ENCODE measurements around the gene TGFB1. TPM values are rescaled to one million over a fixed set of nuclear protein-coding genes. Genes with fewer than 3 reads are reported as not detected.
A peak's percentile ranks its signal among the peaks of the same experiment; 100 is the strongest.
"Not testable (repeated sequence)": the region's sequence is repeated elsewhere in the genome, so short reads cannot be mapped to it uniquely, and the experiment has no call there.

Gene TGFB1
- total RNA-seq, 1 experiment from 2014 or later: 30.1 TPM

DNA sequence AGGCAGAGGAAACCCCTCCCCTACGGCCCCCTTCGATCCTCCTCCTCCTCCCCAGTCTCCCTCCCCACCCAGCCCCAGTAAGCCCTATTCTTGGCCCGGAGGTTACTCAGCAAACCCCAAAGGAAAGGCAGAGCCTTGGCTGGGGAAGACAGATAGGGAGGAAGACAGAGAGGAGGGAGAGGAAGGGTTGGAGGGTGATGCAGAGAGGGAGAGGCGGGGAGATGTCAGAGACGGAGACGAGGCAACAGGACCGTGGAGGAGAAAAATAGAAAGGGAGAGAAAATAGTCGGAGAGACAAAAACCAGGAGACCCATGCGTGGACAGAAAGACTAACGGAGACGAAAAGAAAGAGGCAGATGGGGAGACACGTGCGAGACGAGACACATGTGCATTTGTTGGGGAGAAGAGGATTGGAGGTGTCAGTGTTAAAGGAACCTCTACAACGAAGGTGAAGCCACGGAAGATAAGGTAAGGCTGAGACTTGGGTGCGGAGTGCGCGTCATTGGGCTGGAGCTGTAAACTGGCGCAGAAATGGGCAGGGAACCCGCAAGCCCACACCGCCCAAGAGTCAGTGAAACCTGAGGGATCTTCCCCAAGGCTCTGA is 2.9 kb downstream of the TGFB1 start:
- no peaks in the 10 kb centered on the region for H4K20me1 ChIP-seq (ENCODE audit: control insufficient read depth, insufficient read depth, insufficient read length)
- Mint-ChIP-seq H3K27me3 (ENCODE audit: low read depth) (peaks cover 39% of the 10 kb centered on the region), H3K4me1 (peaks cover 20 to 22% of the 10 kb centered on the region in 2 experiments), H3K36me3 (ENCODE audit: insufficient read depth in 1 of 3, low read depth in 3 of 3) (peaks cover 0 to 25% (median 5%) of the 10 kb centered on the region in 3 experiments; a peak in 4 of 7 replicates), H3K27ac (no peak overlapping the region), H3K4me3 (peak overlapping the region; percentile 75 to 78), H3K9me3 (no peaks in the 10 kb centered on the region; a peak in 1 of 5 replicates)
- H2BK120ac ChIP-seq (ENCODE audit: low read depth, low read length, poor library complexity, severe bottlenecking): no peak overlapping the region
- no peak overlapping the region for H3K14ac ChIP-seq (ENCODE audit: insufficient read depth, low read length)
- no peak overlapping the region for H3T11ph ChIP-seq (ENCODE audit: low read length)
- H2BK15ac ChIP-seq (ENCODE audit: low read depth, low read length): no peak overlapping the region
- H3K56ac ChIP-seq (ENCODE audit: insufficient read length, low read depth, low read length): no peak overlapping the region
- H2BK5ac ChIP-seq (ENCODE audit: insufficient read length, low read length): no peak overlapping the region
- no peak overlapping the region for H2BK20ac ChIP-seq (ENCODE audit: low read depth, low read length, poor library complexity, severe bottlenecking)
- no peak overlapping the region for H3K4ac ChIP-seq (ENCODE audit: low read depth, low read length)
- H2BK12ac ChIP-seq (ENCODE audit: insufficient read length, low read depth, low read length): no peak overlapping the region
- no peak overlapping the region for H2AFZ ChIP-seq (ENCODE audit: low read length)
- peaks cover 26% of the 10 kb centered on the region for H3K23me2 ChIP-seq (ENCODE audit: insufficient read length, low read depth, low read length, poor library complexity, severe bottlenecking)
- no peak overlapping the region for H4K8ac ChIP-seq (replicated peaks; ENCODE audit: insufficient read length, low read depth, low read length)
- no peak overlapping the region for H3K23ac ChIP-seq (ENCODE audit: insufficient read length, low read depth, low read length)
- H3K79me2 ChIP-seq (ENCODE audit: insufficient read depth, low read length): no peaks in the 10 kb centered on the region
- no peak overlapping the region for H3K18ac ChIP-seq (ENCODE audit: insufficient read length, low read depth, low read length)
- no peak overlapping the region for H2AK5ac ChIP-seq (ENCODE audit: insufficient read length, low read length)
- no peak overlapping the region for H3K9ac ChIP-seq (ENCODE audit: extremely low read depth, insufficient read length, low read length)
- H3K27me3 ChIP-seq (ENCODE audit: insufficient read depth, low read length): peaks cover 10% of the 10 kb centered on the region; the same call in 1 of the 2 replicates
- no peak overlapping the region for H4K5ac ChIP-seq (ENCODE audit: insufficient read length, low read depth, low read length)
- no peak overlapping the region for H4K91ac ChIP-seq (ENCODE audit: insufficient read length, low read depth, low read length)
- TF ChIP-seq, protein P1, sequence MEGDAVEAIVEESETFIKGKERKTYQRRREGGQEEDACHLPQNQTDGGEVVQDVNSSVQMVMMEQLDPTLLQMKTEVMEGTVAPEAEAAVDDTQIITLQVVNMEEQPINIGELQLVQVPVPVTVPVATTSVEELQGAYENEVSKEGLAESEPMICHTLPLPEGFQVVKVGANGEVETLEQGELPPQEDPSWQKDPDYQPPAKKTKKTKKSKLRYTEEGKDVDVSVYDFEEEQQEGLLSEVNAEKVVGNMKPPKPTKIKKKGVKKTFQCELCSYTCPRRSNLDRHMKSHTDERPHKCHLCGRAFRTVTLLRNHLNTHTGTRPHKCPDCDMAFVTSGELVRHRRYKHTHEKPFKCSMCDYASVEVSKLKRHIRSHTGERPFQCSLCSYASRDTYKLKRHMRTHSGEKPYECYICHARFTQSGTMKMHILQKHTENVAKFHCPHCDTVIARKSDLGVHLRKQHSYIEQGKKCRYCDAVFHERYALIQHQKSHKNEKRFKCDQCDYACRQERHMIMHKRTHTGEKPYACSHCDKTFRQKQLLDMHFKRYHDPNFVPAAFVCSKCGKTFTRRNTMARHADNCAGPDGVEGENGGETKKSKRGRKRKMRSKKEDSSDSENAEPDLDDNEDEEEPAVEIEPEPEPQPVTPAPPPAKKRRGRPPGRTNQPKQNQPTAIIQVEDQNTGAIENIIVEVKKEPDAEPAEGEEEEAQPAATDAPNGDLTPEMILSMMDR (conservative IDR thresholded peaks at IDR 0.05): no peak
- no peaks in the 10 kb centered on the region for H3K9me3 ChIP-seq (ENCODE audit: control insufficient read depth, low read depth, low read length)
- H3K27ac ChIP-seq (ENCODE audit: insufficient read length, low read depth, low read length): no peak overlapping the region
- H3K4me2 ChIP-seq (ENCODE audit: insufficient read depth, insufficient read length, low read length): peak overlapping the region; percentile 63
- H3K79me1 ChIP-seq (ENCODE audit: insufficient read depth, low read depth, low read length, poor library complexity, severe bottlenecking): no peaks in the 10 kb centered on the region
- peak; percentile 32 for DNase-seq
- WGBS (ENCODE audit: extremely low coverage, insufficient read length, low lambda C conversion rate): no CpG with 5 or more reads among the region's 22 CpGs
- no peaks in the 10 kb centered on the region; the same call in 1 of the 2 replicates for H3K4me1 ChIP-seq (ENCODE audit: insufficient read depth, low read length)

DNA sequence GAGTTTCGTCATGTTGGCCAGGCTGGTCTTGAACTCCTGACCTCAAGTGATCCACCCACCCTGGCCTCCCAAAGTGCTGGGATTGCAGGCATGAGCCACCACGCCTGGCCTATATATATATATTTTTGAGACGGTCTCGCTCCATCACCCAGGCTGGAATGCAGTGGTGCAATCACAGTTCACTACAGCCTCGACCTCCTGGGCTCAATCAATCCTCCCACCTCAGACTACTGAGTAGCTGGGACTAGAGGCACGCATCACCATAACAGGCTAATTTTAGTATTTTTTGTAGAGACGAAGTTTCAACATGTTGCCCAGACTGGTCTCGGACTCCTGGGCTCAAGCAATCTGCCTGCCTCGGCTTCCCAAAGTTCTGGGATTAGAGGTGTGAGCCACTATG is 6.8 kb downstream of the TGFB1 start:
- not testable (repeated sequence) for H3K23ac ChIP-seq (ENCODE audit: insufficient read length, low read depth, low read length); H2BK15ac ChIP-seq (ENCODE audit: low read depth, low read length); H2BK20ac ChIP-seq (ENCODE audit: low read depth, low read length, poor library complexity, severe bottlenecking); H3K9ac ChIP-seq (ENCODE audit: extremely low read depth, insufficient read length, low read length); H2AK5ac ChIP-seq (ENCODE audit: insufficient read length, low read length); H3K14ac ChIP-seq (ENCODE audit: insufficient read depth, low read length); H3T11ph ChIP-seq (ENCODE audit: low read length); H3K79me1 ChIP-seq (ENCODE audit: insufficient read depth, low read depth, low read length, poor library complexity, severe bottlenecking); H3K4ac ChIP-seq (ENCODE audit: low read depth, low read length); H3K27ac ChIP-seq (ENCODE audit: insufficient read length, low read depth, low read length); H2AFZ ChIP-seq (ENCODE audit: low read length); H2BK5ac ChIP-seq (ENCODE audit: insufficient read length, low read length); H3K4me3 Mint-ChIP-seq; H3K27me3 ChIP-seq (ENCODE audit: insufficient read depth, low read length); H4K20me1 ChIP-seq (ENCODE audit: control insufficient read depth, insufficient read depth, insufficient read length); H3K56ac ChIP-seq (ENCODE audit: insufficient read length, low read depth, low read length); H3K4me1 ChIP-seq (ENCODE audit: insufficient read depth, low read length); DNase-seq; H4K5ac ChIP-seq (ENCODE audit: insufficient read length, low read depth, low read length); H4K8ac ChIP-seq (replicated peaks; ENCODE audit: insufficient read length, low read depth, low read length); H4K91ac ChIP-seq (ENCODE audit: insufficient read length, low read depth, low read length); H3K9me3 ChIP-seq (ENCODE audit: control insufficient read depth, low read depth, low read length); H3K4me2 ChIP-seq (ENCODE audit: insufficient read depth, insufficient read length, low read length); H2BK12ac ChIP-seq (ENCODE audit: insufficient read length, low read depth, low read length); H3K9me3 Mint-ChIP-seq; H3K79me2 ChIP-seq (ENCODE audit: insufficient read depth, low read length); H3K18ac ChIP-seq (ENCODE audit: insufficient read length, low read depth, low read length); H2BK120ac ChIP-seq (ENCODE audit: low read depth, low read length, poor library complexity, severe bottlenecking)
- H3K23me2 ChIP-seq (ENCODE audit: insufficient read length, low read depth, low read length, poor library complexity, severe bottlenecking): peaks cover 13% of the 10 kb centered on the region
- Mint-ChIP-seq H3K27ac (peak overlapping the region in 1 of 3 experiments; percentile 31; a peak in 1 of 7 replicates), H3K4me1 (peaks cover 9 to 12% of the 10 kb centered on the region in 2 experiments), H3K27me3 (ENCODE audit: low read depth) (peaks cover 23% of the 10 kb centered on the region), H3K36me3 (ENCODE audit: insufficient read depth in 1 of 3, low read depth in 3 of 3) (peaks cover 0 to 38% (median 3%) of the 10 kb centered on the region in 3 experiments; a peak in 3 of 7 replicates)
- no CpG with 5 or more reads among the region's 9 CpGs for WGBS (ENCODE audit: extremely low coverage, insufficient read length, low lambda C conversion rate)

Data from H9 (cell line).